NT2/D1 (cell line): ENCODE results near the gene ATP5PO.

Experiments used
- SUZ12 ChIP-seq: IDR thresholded peaks from 2 replicates; pipeline ENCODE4 v1.6.1; 2011; ENCODE audit not compliant: insufficient read length, insufficient read depth; ENCODE audit errors: extremely low read depth
- ZNF274 ChIP-seq: IDR thresholded peaks from 2 replicates; pipeline ENCODE4 v1.6.1; 2011; ENCODE audit warnings: mild to moderate bottlenecking, low read depth, low read length

GRCh38 chr21:33883118-33883517 lies 32.5 kb downstream of the ATP5PO start:
- TF ChIP-seq ZNF274 (no peak), SUZ12 (no peak)
